RWPE2 (cell line): ENCODE measurements around the gene TMEM247.
"Not testable (repeated sequence)": the region's sequence is repeated elsewhere in the genome, so short reads cannot be mapped to it uniquely, and the experiment has no call there.

Experiments used
- ATAC-seq: fragments of 200-7000 bp; cut with Tn5 transposase; 3 replicates; pipeline ENCODE4 v1.9.1; 2021; ENCODE audit warnings: low read depth
- DNase-seq: peaks from one replicate; pipeline ENCODE4 v3.0.0-alpha.2; 2020; ENCODE audit warnings: low spot score
- H3K27ac ChIP-seq: fragments of 450-650 bp; 2 replicates; pipeline ENCODE4 v1.5.1; 2017; ENCODE audit warnings: mild to moderate bottlenecking; ENCODE audit not compliant: poor library complexity, severe bottlenecking
- H3K27me3 ChIP-seq: fragments of 250-450 bp; sonication (Bioruptor Pico); 2 replicates; pipeline ENCODE4 v1.5.1; 2021; ENCODE audit warnings: mild to moderate bottlenecking, moderate library complexity; ENCODE audit not compliant: insufficient read depth, poor library complexity, severe bottlenecking
- H3K36me3 ChIP-seq: fragments of 250-450 bp; sonication (Bioruptor Pico); 2 replicates; pipeline ENCODE4 v1.5.1; 2020; ENCODE audit warnings: low read depth, mild to moderate bottlenecking, moderate library complexity
- H3K4me1 ChIP-seq: fragments of 250-450 bp; sonication (Bioruptor Pico); 2 replicates; pipeline ENCODE4 v1.5.1; 2021; ENCODE audit warnings: mild to moderate bottlenecking, moderate library complexity; ENCODE audit not compliant: insufficient read depth, poor library complexity, severe bottlenecking
- H3K4me3 ChIP-seq: fragments of 250-450 bp; sonication (Bioruptor Pico); 2 replicates; pipeline ENCODE4 v1.5.1; 2021; ENCODE audit warnings: mild to moderate bottlenecking, moderate library complexity; ENCODE audit not compliant: severe bottlenecking
- H3K9me3 ChIP-seq: fragments of 250-450 bp; sonication (Bioruptor Pico); 2 replicates; pipeline ENCODE4 v1.5.1; 2021; ENCODE audit warnings: mild to moderate bottlenecking, moderate library complexity; ENCODE audit not compliant: severe bottlenecking
- CTCF ChIP-seq: fragments of 450-650 bp; IDR thresholded peaks from one replicate; pipeline ENCODE4 v1.5.1; 2017; ENCODE audit warnings: mild to moderate bottlenecking, moderate library complexity; ENCODE audit not compliant: poor library complexity, severe bottlenecking

TMEM247 gene

GRCh38 chr2:46519265-46519664 lies 39.9 kb downstream of the TMEM247 start:
- ATAC-seq, result no peak
- TF ChIP-seq CTCF, result no peak

GRCh38 chr2:46520130-46520711 lies 40.9 kb downstream of the TMEM247 start:
- DNase-seq (no peak), ATAC-seq (no peak)
- Histone ChIP-seq H3K4me3 (no peak overlapping the region), H3K9me3 (no peaks in the 10 kb centered on the region), H3K27ac (no peak overlapping the region), H3K4me1 (no peaks in the 10 kb centered on the region), H3K27me3 (no peaks in the 10 kb centered on the region), H3K36me3 (no peaks in the 10 kb centered on the region)
- TF ChIP-seq CTCF, result no peak

More at GRCh38 chr2:46519265-46519664, 39.9 kb downstream of the TMEM247 start:
- DNase-seq, result no peak
- Histone ChIP-seq H3K27ac (no peak overlapping the region), H3K4me1 (no peaks in the 10 kb centered on the region), H3K9me3 (no peaks in the 10 kb centered on the region), H3K4me3 (no peak overlapping the region), H3K36me3 (no peaks in the 10 kb centered on the region), H3K27me3 (no peaks in the 10 kb centered on the region)

GRCh38 chr2:46521215-46521683 lies 41.9 kb downstream of the TMEM247 start:
- DNase-seq, result no peak
- TF ChIP-seq CTCF, result no peak
- H3K9me3 ChIP-seq, result no peaks in the 10 kb centered on the region

GRCh38 chr2:46522385-46522784 lies 43.0 kb downstream of the TMEM247 start:
- not testable (repeated sequence) for H3K4me3 ChIP-seq, DNase-seq, H3K36me3 ChIP-seq, H3K27me3 ChIP-seq, ATAC-seq, H3K4me1 ChIP-seq, H3K27ac ChIP-seq, H3K9me3 ChIP-seq

More at GRCh38 chr2:46521215-46521683, 41.9 kb downstream of the TMEM247 start:
- H3K4me3 ChIP-seq, result no peak overlapping the region
- ATAC-seq, result no peak
- no peaks in the 10 kb centered on the region for H3K27me3 ChIP-seq
- no peaks in the 10 kb centered on the region for H3K4me1 ChIP-seq
- no peak overlapping the region for H3K27ac ChIP-seq
- H3K36me3 ChIP-seq, result no peaks in the 10 kb centered on the region

- Histone ChIP-seq H3K27ac (no peak overlapping the region), H3K4me3 (no peak overlapping the region), H3K9me3 (no peaks in the 10 kb centered on the region), H3K36me3 (no peaks in the 10 kb centered on the region), H3K4me1 (no peaks in the 10 kb centered on the region), H3K27me3 (no peaks in the 10 kb centered on the region)
- DNase-seq (no peak), ATAC-seq (no peak)
- no peak for TF ChIP-seq CTCF
Measured at GRCh38 chr2:46525522-46526155, 46.3 kb downstream of the TMEM247 start.
